Prostate gland (tissue), 2 donors: ENCODE data around the gene SNRPA1.

Experiments used
- CTCF ChIP-seq, 4 experiments: fragments of 200-600 bp in 2 of 4; fragments of 450-650 bp in 2 of 4; sonication (generic) in 2 of 4; IDR thresholded peaks; 1 replicate in 3 of 4; 2 replicates in 1 of 4; pipeline ENCODE4 v1.5.1; 2016 to 2019; ENCODE audit warnings: antibody characterized with exemption in 4 of 4, mild to moderate bottlenecking in 2 of 4, moderate library complexity in 2 of 4
- POLR2A ChIP-seq: fragments of 450-650 bp; IDR thresholded peaks from one replicate; pipeline ENCODE4 v1.6.1; 2016; ENCODE audit warnings: antibody characterized with exemption, mild to moderate bottlenecking
- POLR2AphosphoS5 ChIP-seq: sonication (generic); formaldehyde crosslinking; IDR thresholded peaks from one replicate; pipeline ENCODE4 v1.6.1; 2017; ENCODE audit warnings: antibody characterized with exemption

- TF ChIP-seq POLR2A (no peak), CTCF (IDR thresholded peaks at IDR 0.05) (no peak), POLR2AphosphoS5 (no peak)
Observed at GRCh38 chr15:101296418-101297405, 1.7 kb upstream of the SNRPA1 start.
